Germinal center (tissue), 1 donor: ENCODE data around the gene MRTFA.
"Not testable (repeated sequence)": the region's sequence is repeated elsewhere in the genome, so short reads cannot be mapped to it uniquely, and the experiment has no call there.

ENCODE experiments used
- DNase-seq: peaks from one replicate; pipeline ENCODE4 v3.0.0; 2012; ENCODE audit warnings: mixed read lengths, low spot score

MRTFA gene

DNA sequence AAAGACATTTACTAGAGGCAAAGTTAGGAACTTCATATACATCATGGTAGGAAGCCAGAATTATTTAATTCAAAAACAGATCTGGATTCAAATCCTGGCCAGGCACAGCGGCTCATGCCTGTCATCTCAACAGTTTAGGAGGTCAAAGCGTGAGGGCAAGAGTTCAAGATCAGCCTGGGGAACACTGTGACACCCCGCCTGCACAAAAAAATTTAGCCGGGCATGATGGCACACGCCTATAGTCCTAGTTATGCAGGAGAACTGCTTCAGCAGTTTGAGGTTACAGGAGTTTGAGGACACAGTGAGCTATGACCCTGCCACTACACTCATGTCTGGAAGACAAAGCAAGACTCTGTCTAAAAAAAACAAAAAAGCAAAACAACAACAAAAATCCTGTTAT lies 8.9 kb downstream of the MRTFA start:
- DNase-seq, result no peak

DNA sequence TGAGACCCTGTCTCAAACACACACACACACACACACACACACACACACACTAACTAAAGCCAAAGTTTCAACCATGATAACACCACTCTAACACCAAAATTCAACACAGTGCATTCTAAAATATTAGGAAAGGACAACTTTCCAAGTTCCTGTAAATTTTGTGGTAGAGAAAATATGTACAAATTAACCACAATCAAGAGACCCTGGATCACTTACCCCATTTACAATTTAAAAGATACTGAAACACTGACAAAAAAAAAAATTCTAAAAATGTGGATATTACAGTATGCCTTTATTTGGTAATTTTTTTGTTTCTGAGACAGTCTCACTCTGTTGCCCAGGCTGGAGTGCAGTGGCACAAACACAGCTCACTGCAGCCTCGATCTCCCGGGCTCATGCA lies 9.7 kb downstream of the MRTFA start:
- no peak for DNase-seq

DNA sequence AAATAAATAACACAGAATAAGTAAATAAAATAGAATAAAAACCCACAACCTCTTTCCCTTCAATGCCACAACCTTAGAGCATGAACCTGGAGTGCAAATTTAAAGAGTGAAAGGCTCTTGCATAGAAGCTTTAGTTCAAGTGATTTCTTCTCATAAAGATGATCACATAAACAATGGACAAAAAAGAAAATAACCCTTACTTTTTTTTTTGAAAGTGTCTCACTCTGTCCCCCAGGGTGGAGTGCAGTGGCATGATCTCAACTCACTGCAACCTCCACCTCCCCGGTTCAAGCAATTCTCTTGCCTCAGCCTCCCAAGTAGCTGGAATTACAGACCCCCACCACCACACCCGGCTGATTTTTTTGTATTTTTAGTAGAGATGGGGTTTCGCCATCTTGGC lies 10.7 kb downstream of the MRTFA start:
- not testable (repeated sequence) for DNase-seq

DNA sequence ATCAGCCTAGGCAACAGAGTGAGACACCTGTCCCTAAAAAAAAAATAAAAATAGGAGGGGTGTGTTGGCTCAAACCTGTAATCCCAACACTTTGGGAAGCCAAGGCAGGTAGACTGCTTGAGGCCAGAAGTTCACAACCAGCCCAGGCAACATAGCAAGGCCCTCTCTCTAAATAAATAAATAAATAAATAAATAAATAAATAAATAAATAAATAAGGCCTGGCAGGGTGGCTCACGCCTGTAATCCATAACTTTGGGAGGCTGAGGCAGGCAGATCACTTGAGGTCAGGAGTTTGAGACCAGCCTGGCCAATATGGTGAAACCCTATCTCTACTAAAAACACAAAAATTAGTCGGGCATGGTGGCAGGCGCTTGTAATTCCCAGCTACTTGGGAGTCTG lies 11.2 kb downstream of the MRTFA start:
- not testable (repeated sequence) for DNase-seq

DNA sequence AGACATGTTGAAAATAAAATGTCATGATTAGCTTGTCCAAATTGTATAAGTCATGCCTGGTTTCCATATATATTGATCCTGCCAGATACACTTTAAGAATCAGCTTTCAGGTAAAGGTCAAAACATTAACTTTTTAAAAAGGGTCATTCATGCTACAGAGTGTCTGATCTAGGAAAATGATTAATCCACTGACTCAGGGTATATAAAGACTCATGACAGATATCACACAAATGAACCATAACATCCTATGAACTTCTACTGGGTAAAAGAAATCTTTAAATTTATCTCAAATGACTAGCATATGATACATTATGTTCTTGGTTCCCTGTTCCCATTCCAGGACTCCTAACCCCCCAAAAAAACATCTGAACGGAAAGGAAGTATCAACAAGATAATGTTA lies 11.7 kb downstream of the MRTFA start:
- DNase-seq, result no peak

DNA sequence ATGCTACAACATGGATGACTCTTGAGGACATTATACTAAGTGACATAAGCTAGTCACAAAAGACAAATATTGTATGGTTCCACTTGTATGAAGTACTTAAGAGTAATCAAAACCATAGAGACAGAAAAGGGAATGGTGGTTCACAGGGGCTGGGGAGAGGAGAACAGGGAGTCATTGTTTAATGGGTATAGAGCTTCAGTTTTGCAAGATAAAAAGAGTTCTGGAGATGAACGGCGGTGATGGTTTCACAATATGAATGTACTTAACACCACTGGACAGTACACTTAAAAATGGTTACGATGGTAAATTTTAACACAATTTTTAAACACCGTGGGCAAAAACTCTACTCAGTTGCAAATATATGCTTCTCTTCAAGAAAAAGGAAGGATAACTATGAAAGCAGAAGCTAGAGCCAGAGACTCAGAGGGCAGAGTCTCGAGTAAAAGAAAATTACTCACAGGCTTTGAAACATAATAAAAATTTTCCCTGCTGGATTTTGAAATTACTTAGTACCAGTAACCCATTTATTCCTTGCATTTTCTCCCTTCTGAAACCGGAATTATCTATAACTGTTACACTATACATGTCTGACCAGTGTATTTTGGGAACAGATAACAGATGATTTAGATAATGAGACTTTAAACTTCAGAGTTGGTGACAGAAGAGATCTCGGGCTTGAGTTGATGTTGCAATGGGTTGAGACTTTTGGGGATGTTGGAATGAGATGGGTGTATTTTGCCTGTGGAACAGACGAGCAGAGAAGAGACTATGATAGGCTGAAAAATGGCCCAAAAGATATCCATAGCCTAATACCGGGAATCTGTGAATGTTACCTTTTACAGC lies 15.0 kb downstream of the MRTFA start:
- DNase-seq, result no peak

DNA sequence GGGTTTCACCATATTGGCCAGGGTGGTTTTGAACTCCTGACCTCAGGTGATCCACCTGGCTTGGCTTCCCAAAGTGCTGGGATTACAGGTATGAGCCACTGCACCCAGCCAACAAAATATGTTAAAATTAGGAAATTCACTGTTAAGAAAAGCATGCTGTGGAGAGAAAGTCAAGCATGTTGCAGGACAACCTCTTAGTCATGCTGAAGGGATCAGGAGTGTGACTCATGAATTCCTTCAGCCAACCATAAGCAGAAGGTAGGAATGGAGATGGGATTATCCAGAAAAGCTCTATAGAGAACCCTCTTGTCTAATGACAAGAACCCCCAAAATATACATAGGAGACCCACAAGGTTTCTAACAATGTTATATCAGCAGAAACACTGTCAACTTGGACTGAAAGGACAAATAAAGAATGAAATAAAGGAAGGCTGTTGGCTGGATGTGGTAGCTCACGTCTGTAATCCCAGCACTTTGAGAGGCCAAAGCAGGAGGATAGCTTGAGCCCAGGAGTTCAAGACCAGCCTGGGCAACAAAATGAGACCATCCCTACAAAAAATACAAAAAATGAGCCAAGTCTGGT lies 16.0 kb downstream of the MRTFA start:
- DNase-seq, result no peak

DNA sequence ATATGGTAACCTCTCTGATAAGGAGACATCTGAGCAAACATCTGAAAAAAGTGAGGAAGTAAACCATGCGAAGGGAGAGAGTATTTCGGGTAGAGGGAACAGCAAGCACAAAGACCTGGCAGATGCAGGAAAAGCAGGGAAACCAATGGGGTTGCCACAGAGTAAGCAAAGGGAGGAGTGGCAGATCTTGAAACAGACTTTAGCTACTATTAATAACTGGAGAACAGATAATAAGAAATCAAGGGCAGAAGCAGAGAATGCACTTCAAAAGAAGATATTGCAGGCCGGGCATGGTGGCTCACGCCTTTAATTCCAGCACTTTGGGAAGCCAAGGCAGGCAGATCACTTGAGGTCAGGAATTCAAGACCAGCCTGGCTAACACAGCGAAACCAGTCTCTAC lies 18.1 kb downstream of the MRTFA start:
- no peak for DNase-seq

DNA sequence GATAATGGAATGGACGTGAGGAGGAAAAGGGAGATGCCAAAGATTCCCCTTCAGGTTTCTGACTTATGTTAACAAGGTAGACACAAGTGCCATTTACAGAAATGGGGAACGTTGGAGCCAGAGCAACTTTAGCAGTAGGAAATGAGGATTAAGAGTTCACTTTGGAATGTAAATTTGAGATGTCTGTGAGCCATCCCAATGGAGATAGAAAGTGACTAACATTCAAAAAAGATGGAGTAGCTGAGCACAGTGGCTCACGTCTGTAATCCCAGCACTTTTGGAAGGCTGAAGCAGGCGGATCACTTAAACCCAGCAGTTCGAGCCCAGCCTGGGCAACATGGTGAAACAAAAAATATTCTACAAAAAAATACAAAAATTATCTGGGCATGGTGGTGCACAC lies 19.9 kb downstream of the MRTFA start:
- no peak for DNase-seq

DNA sequence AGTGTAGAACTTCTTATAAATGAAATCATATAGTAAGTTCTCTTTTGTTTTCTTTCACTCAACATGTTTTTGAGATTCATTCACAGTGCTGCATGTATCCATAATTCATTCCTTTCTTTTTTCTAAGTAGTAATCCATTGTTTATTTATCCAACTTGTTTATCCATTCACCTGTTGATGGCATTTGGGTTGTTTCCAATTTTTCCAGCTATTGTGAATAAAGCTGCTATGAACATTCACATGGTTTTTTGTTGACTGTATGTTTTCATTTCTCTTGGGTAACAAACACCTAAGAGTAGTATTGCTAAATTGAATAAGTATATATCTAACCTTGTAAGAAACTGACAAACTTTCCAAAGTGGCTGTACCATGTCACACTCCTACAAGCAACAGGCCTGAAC lies 23.5 kb downstream of the MRTFA start:
- DNase-seq, result no peak

DNA sequence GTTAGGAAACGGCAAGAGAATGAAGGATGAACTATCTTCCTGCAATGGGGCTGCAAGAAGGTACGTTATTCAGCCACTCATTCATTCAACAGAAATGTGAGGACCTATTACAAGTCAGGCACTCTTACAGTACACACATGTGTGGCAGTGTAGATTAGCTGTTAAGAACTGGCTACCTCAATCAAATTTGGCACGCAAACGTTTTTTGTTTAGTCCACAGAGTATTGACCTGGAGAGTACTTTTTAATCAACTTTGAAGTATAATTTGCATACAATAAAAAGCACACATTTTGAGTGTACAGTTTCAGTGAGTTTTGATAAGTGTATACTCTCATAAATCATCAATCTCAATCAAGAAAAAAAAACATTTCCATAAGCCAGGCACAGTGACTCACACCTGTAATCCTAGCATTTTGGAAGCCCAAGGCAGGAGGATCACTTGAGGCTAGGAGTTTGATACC lies 24.2 kb downstream of the MRTFA start:
- no peak for DNase-seq

DNA sequence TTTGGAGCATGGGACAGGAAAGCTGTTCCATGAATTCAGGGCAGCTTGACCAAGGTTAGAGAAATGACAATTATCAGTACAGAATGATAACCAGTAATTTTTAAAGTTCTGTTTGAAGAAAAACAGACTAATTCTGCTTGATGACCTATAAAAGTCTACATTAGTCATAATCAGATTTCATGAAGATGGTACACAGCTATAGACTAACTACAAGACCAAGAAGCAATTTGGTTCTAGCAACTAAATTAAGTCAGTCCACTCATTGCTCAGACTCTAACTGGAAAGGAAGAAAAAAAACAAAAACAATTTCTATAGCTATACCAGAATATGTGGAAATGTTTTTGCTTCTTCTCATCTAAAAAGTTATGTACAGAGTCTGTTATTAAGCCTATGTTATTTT lies 24.9 kb downstream of the MRTFA start:
- DNase-seq, result no peak

DNA sequence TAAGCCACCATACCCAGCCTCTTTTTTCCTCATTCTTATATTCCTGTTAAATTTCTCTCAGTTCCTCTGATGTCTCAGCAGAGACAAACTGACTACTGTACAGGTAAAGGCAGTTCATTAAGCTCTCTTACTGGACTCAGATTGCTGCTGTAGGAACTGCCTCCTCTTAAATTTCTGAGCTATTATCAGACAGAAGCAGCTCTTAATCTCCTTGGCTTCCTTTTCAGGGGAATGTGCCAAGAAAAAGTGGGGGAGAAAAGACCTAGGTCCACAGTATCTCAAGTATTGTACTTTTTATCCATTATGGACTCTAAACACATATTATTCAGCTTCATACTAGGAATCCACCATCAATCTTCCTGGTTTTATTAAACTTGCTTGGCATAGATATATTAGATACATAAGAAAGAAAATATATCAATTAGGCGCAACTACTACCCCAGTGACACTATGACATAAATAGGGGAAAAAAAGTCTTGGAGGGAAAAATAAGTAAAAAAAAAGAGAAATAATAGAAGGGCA lies 26.1 kb downstream of the MRTFA start:
- DNase-seq, result no peak

DNA sequence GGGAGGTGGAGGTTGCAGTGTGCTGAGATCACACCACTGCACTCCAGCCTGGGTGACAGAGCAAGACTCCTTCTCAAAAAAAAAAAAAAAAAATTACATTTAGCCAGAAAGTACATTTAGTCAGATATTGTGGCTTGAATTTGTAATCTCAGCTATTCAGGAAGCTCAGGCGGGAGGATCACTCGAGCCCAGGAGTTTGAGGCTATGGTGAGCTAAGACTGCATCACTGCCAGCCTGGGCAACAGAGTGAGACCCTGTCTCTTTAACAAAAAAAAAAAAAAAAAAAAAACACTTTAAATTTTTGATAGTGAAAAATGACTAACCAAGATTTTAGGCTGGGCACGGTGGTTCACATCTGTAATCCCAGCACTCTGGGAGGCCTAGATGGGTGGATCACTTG lies 27.3 kb downstream of the MRTFA start:
- DNase-seq, result no peak

DNA sequence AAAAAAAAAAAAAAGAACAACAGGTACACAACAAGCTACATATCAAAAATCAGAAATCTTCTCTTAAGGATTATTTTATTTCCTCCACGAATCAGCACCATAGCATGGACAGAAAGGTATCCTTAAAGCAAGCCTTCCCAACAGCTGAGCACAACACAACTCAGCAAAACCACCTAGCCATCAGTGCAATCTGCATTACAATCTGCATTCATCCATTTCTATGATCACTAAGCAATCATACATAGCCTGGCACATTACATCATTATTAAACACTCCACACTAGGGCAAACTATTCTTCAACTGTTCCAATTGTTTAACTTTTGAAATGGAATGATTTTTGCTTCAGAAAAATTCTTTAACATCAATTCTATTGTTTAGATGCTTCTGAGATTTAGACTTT lies 29.0 kb downstream of the MRTFA start:
- DNase-seq, result no peak

DNA sequence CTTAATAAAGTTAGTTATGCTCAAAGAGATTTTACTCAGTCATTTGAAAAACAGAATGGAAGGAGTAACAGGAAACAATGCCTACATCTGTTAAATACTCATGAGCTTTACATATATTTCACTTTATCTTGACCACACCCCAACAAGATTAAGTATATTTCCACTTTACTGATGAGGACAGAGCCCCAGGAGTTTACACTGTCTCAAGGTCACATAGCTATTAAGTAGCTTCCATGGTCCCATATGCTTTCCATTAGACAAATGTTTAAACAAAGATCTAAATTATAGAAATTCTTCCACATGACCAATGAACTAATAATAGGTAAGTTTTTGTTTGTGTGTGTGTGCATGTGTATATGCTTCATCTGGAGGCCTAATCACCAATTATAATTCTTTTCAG lies 30.2 kb downstream of the MRTFA start:
- DNase-seq, result no peak

DNA sequence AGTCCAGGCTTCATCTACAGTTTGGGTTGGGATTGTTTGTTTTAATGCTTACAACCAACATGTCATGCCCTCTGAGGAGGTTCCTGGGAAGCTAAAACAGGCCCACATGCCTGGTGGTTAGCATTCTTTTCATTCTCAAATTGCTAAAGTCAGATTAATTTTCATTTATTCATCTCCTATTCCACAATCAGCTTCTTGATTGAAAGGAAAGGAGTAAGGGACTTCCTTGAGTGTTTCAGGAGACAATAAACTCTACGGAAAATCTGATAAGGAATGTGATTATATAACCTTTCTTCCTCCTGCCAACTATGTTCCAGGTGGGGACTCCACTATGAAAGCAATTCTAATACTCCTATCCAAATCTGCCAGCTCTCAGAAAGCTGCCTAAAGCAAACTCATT lies 30.8 kb downstream of the MRTFA start:
- no peak for DNase-seq

DNA sequence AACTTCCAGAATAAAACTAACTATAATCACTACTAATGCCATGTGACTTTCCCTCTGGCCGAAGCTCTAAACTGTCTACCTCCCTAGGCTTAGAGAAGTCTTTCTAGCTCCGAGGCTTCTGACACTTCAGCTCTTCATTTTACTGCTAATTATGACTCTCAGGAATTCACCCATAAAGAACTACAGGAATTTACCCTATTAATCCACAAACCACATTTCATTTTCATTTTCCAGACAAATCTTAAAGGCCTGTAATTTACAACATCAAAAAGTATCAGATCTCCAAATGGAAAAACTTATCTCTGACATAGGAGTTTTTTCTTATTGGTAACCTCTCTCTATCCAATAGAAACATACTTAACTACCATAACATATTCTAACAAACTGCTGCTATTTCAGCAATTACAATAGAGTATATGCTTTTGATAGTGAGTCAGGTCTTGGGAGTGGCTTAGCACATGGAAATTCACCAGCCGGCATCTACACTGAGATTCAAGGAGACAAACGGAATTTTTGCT lies 33.4 kb downstream of the MRTFA start:
- DNase-seq, result no peak

DNA sequence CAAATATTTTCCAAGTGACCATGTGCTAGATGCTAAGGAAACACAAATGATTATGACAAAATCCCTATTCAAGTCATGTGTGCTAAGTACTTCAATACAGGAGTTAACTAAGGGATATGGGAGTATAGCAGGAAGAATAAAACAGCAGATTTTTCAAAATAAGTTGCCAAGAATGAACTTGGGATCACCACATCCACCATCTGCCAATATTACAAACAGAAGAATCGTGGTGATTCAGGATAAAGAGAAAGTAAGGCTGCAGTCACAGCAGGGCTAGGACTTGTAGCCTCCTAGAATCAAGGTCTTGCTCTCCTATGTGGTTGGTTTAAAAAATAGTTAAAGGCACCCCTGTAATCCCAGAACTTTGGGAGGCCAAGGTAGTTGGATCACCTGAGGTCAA lies 34.3 kb downstream of the MRTFA start:
- DNase-seq, result no peak

DNA sequence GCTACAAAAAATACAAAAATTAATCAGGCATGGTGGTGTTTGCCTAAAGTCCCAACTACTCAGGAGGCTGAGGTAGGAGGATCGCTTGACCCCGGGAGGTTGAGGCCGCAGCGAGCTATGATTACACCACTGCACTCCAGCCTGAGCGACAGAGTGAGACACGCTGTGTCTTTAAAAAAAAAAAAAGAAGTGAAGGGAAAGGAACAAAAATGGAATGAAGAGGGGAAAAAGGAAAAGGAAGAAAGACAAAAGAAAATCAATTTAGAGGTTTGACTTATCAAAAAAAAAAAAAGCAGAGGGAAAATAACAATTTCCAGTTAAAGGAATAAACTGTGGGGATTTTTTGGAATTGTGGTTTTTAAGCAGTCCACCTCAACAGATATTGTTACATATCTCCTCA lies 36.8 kb downstream of the MRTFA start:
- no peak for DNase-seq

DNA sequence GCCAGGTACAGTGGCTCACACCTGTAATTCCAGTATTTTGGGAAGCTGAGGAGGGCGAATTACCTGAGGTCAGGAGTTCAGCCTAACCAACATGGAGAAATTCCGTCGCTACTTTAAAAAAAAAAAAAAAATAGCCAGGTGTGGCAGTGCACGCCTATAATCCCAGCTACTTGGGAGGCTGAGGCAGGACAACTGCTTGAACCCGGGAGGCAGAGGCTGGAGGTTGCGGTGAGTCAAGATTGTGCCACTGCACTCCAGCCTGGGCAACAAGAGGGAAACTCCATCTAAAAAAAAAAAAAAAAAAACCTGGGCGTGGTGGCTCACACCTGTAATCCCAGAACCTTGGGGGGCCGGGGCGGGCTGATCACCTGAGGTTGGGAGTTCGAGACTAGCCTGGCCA lies 37.8 kb downstream of the MRTFA start:
- not testable (repeated sequence) for DNase-seq

DNA sequence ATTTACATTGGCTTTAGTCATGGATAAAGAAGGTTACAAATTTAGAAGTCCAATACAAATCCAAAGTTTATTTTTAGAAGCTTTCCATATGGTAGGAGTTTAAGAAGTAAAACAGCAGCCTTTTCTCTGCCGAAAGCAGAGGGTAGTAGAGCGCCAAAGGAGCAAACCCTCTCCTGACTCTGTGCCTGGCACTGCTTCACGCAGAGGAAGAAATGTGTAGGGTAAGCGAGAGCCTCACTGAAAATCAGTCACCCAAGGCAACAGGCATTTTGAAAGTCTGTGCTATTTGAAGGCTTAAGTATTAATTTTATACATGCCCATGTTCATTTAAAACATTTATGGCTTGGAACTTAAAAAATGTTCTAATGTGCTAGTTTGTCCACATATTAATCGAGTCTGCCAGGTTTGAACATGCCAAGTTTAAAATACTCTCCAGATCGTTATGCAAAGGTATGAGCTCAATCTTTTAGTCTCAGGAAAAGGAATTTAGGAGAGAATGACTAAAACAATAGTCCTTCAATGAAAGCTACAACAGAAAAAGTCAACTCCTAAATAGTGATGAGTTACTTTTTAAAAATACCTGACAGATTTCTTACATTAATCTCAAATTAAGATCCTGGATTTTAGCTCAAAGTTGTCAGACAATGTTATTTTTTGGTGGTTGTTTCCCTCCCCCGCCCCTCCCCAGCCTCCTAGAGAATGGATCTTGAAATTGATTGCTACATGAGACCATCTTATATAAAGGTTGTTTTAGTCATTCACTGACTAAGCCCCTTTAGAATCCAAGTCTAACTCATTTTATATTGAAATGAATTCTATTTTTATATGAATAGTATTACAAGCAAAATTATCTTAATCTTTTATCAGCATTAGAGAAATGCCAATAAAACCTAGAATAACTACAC lies 38.7 kb downstream of the MRTFA start:
- peak; percentile 48 for DNase-seq
